ENCODE results near the gene EEF1B2. TPM values are rescaled to one million over a fixed set of nuclear protein-coding genes. Genes with fewer than 3 reads are reported as not detected.
"Not testable (repeated sequence)": the region's sequence is repeated elsewhere in the genome, so short reads cannot be mapped to it uniquely, and the experiment has no call there.

The EEF1B2 gene
- polyA plus RNA-seq, 4 donors, result 580 to 667 (median 600) TPM

DNA sequence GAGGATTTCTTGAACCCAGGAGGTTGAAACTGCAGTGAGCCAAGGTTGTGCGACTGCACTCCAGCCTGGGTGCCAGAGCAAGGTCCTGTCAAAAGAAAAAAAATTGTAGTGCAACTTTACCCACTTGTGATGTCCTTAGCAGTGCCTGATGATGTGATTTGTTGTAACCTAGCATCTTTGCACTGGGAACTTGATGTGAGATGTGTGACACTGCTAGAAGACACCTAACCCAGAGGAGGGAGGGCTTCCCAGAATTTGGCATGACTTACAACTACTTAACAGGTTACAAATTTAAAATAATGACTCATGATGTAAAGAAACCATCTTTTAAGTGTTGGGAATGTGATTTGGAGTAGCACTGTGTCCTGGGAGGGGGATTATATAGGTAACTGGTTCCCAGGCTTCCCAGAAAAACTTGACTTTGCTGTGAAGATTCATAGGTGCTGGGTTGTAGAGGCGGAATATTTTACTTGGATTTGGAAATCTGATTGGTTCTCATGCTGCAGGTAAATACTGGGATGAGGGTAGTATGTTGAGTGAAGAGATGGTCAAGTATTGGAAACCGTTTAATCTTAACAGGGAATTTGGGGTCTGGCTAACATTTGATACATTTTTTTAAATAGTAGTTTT lies 3.7 kb downstream of the EEF1B2 start:
- DNase-seq (ENCODE audit: low read depth in 4 of 4, low spot score in 2 of 4), result no peak

GRCh38 chr2:206164261-206164862 lies 4.7 kb downstream of the EEF1B2 start:
- DNase-seq (ENCODE audit: low read depth in 4 of 4, low spot score in 2 of 4), result peak in 3 of 4 donors; percentile 7 to 38 (median 11)

GRCh38 chr2:206168230-206168629 lies 8.5 kb downstream of the EEF1B2 start:
- DNase-seq (ENCODE audit: low read depth in 4 of 4, low spot score in 2 of 4), result not testable (repeated sequence)

- DNase-seq (ENCODE audit: low read depth in 4 of 4, low spot score in 2 of 4), result not testable (repeated sequence)
Observed at GRCh38 chr2:206171624-206172397, 12.1 kb downstream of the EEF1B2 start.

- DNase-seq (ENCODE audit: low read depth in 4 of 4, low spot score in 2 of 4), result no peak
Observed at GRCh38 chr2:206173147-206173546, 13.5 kb downstream of the EEF1B2 start.

- no peak for DNase-seq (ENCODE audit: low read depth in 4 of 4, low spot score in 2 of 4)
Observed at GRCh38 chr2:206176121-206176520, 16.4 kb downstream of the EEF1B2 start.

DNA sequence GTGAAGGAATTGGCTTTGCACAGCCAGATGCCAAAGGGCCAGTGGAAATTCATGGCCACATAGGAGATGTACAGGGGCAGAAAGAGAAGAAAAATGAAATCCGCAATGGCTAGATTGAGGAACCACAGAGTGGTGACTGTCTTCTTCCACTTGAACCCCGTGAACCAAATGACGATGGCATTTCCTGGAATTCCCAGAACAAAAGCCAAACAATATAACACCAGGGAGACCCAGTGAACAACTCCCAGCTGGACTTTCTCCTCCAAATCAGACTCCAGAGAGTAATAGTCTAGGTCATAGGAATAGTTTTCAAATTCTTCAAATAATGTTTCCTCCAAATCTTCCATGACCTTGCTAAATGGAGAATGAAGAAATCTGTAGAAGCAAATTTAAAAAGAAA lies 17.2 kb downstream of the EEF1B2 start:
- DNase-seq (ENCODE audit: low read depth in 4 of 4, low spot score in 2 of 4), result no peak

GRCh38 chr2:206181526-206181925 lies 21.8 kb downstream of the EEF1B2 start:
- not testable (repeated sequence) for DNase-seq (ENCODE audit: low read depth in 4 of 4, low spot score in 2 of 4)

- DNase-seq (ENCODE audit: low read depth in 4 of 4, low spot score in 2 of 4), result no peak
Observed at GRCh38 chr2:206189691-206190090, 30.0 kb downstream of the EEF1B2 start.

GRCh38 chr2:206190111-206190510 lies 30.4 kb downstream of the EEF1B2 start:
- no peak for DNase-seq (ENCODE audit: low read depth in 4 of 4, low spot score in 2 of 4)

- DNase-seq (ENCODE audit: low read depth in 4 of 4, low spot score in 2 of 4), result no peak
Observed at GRCh38 chr2:206190689-206191088, 31.0 kb downstream of the EEF1B2 start.

DNA sequence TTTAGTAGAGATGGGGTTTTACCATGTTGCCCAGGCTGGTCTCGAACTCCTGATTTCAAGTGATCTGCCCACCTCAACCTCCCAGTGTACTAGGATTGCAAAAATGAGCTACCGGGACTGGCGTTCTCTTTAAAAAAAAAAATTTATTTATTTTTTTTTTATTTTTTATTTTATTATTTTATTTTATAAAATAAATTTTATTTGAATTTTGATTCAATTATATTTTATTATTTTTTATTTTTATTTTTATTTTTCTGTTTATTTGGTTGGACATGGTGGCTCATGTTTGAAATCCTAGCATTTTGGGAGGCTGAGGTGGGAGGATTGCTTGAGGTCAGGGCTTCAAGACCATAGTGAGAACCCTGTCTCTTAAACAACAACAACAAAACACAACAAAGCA lies 32.5 kb downstream of the EEF1B2 start:
- no peak for DNase-seq (ENCODE audit: low read depth in 4 of 4, low spot score in 2 of 4)

DNA sequence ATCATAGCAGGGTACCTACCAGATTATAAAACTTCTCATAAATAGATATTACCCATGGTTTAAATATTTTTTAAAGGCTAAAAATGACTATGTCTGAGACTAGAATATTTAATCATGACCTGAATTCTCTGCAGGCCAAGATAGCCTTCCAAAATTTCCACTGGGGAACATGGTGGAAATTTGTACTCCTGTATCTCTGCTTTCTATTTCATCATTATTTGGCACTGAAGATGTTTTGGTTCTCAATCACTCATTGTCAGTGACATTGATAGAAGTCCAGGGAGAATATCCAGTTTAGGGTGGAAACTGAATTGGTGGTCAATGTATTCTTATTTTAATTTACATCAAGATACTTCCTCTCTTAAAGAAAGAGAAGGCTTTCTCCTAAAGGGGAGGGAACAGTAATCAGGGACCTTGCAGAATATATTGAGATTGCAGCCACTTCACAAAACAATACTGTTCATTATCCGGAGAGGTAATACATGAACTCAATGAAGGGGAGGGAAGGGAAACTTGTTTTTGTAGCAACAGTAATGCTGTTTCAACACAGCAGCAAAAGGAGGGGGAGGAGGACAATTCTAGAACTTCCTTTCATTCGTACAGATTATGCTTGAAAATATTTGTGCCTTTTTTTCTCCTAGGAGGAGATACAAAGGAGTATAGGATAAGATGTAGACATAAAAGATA lies 34.1 kb downstream of the EEF1B2 start:
- DNase-seq (ENCODE audit: low read depth in 4 of 4, low spot score in 2 of 4), result no peak

- no peak for DNase-seq (ENCODE audit: low read depth in 4 of 4, low spot score in 2 of 4)
Observed at GRCh38 chr2:206198677-206199076, 39.0 kb downstream of the EEF1B2 start.

DNA sequence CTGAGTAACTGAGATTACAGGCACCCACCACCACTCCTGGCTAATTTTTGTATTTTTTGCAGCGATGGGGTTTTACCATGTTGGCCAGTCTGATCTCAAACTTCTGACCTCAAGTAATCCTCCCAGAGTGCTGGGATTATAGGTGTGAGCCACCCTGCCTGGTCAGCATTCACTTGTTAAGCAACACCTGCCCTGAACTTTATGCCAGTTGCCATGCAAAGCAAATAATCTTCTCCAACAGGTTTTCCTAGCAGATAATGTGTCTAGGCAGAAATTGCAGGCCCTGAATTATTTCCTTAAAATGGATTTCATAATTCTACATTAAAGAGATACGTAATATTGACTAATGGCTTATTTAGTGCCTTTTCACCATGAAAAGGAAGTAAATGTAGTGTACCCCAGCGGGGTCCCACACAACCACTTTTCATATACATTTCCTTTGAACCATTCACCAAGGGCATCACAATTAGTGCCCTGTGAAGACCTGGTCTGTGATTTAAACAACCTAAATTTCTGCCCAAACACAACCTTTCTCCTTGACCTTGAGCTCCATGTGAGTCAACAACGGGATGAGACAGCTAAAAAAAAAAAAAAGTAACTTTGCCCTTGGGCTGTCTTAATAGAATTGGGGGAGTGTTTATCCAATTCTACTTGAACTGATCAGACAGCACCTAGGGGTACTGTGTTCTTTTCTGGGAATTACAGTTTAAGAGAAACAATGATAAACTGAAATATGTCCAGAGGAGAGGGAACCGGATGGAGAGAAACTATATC lies 41.6 kb downstream of the EEF1B2 start:
- no peak for DNase-seq (ENCODE audit: low read depth in 4 of 4, low spot score in 2 of 4)

GRCh38 chr2:206202446-206202845 lies 42.8 kb downstream of the EEF1B2 start:
- DNase-seq (ENCODE audit: low read depth in 4 of 4, low spot score in 2 of 4), result no peak

DNA sequence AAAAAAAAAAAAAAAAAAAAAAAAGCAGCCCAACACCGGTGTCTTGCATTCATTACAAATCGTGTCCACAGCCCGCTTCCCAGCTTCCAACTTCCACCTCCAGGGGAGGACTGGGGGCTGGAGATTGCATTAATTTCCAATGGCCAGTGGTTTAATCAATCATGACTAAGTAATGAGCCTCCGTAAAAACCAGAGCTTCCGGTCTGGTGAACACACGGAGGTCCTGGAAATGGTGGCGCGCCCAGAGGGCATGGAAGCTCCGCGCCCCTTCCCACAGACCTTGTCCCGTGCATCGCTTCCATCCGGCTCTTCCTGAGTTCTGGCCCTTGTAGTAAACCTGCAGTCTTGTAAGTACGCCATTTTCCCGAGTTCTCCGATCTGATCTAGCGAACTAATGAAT lies 43.6 kb downstream of the EEF1B2 start:
- no peak for DNase-seq (ENCODE audit: low read depth in 4 of 4, low spot score in 2 of 4)

DNA sequence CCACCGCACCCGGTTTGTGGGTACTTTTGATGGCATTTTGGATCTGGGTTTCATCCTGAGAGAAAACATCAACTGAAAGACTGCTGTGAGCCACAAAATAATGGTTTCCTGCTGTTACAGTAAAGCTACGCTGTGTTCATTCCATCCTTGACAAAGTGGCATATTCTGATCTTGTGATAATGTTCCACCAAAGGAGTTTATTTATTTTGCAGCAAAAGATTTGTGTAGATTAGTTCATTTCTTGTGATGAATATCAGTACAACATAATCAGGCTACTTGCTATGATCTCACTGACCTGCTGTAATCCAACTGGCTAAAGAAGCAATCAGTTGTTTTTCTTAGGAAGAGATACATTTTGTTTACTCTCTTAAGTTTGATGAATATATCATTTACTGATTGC lies 45.0 kb downstream of the EEF1B2 start:
- no peak for DNase-seq (ENCODE audit: low read depth in 4 of 4, low spot score in 2 of 4)

- DNase-seq (ENCODE audit: low read depth in 4 of 4, low spot score in 2 of 4), result not testable (repeated sequence)
Observed at GRCh38 chr2:206207316-206207715, 47.6 kb downstream of the EEF1B2 start.

GRCh38 chr2:206208900-206209299 lies 49.2 kb downstream of the EEF1B2 start:
- no peak for DNase-seq (ENCODE audit: low read depth in 4 of 4, low spot score in 2 of 4)

All from left renal cortex interstitium (tissue), 4 donors.